ENCODE data around the gene TOR1A. TPM values are rescaled to one million over a fixed set of nuclear protein-coding genes. Genes with fewer than 3 reads are reported as not detected.
A peak's percentile ranks its signal among the peaks of the same experiment; 100 is the strongest.
"Not testable (repeated sequence)": the region's sequence is repeated elsewhere in the genome, so short reads cannot be mapped to it uniquely, and the experiment has no call there.

The TOR1A gene
- total RNA-seq, 1 donor from 2014 or later: 35.9 TPM

DNA sequence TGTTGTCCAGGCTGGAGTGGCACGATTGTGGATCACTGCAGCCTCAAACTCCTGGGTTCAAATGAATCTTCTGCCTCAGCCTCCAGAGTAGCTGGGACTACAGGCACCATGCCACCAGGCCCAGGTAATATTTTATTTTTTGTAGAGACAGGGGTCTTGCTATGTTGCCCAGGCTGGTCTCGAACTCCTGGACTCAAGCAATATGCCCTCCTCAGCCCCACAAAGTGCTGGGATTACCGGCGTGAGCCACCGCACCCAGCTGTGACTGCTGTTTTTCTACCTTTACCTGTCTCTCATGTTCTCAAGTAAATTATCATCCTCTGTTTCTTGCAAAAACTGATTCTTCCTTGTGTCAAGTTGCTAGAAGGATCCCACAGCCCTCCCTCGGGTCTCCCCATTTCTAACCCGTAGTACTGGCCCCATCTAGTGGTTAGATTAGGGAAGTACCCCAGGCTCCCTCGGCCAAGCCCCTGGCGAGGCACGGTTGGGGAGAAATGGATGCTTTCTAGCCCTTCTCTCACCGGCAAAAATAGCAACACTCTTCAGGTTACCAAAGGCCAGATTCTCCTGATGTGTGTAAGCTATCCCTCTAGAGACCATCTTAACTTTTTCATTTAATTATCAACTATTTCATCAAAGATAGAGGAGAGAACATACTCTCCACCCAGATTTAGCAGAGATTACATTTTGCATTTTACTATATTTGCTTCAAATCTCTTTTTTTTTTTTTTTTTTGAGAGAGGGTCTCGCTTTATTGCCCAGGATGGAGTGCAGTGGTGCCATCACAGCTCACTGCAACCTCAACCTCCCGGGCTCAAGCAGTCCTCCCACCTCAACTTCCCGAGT lies 40.2 kb downstream of the TOR1A start:
- DNase-seq (ENCODE audit: low spot score): peak; percentile 74

DNA sequence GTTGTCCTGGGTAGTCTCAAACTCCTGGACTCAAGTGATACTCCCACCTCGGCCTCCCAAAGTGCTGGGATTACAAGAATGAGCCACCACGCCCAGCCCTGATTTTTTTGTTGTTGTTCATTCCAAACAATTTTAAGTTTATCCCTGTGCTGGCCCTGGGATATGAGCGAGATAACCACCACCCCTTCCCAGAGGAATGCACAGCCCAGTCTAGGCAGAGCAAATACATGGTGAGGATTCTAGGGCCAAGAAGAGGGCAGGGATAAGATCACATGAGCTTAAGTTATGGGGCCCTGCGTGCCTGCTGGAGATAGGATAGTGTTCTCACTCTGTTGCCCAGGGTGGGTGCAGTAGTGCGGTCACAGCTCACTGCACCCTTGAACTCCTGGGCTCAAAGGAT lies 42.0 kb downstream of the TOR1A start:
- DNase-seq (ENCODE audit: low spot score): no peak

DNA sequence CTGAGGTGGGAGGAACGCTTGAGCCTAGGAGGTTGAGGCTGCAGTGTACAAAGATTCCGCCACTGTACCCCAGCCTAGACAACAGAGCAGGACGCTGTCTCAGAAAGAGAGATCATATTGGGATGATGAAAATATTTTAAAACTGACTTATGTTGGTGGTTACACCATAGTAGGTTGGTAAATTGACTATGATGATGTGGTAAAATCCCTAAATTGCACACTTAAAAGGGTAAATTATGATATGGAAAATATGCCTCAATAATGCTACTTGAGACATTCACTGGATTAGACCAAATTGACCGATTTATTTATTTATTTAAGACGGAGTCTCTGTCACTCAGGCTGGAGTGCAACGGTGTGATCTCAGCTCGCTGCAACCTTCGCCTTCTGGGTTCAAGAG lies 42.8 kb downstream of the TOR1A start:
- DNase-seq (ENCODE audit: low spot score): no peak

DNA sequence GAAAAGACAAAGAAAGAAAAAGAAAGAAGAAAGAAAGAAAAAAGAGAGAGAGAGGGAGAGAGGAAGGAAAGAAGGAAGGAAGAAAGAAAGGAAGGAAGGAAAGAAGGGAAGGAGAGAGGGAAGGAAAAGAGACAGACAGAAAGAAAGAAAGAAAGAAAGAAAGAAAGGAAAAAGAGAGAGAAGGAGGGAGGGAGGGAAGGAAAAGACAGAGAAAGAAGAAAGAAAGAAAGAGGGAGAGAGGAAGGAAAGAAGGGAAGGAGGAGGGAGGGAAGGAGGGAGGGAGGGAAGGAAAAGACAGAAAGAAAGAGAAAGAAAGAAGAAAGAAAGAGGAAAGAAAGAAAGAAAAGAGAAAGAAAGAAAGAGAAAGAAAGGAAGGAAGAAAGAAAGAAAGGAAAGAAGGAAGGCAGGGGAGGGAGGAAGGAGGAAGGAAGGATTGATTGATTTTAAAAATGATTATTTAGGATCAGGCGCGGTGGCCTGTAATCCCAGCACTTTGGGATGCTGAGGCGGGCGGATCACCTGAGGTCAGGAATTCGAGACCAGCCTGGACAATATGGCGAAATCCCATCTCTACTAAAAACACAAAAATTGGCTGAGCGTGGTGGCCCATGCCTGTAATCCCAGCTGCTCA lies 44.3 kb downstream of the TOR1A start:
- no peak for DNase-seq (ENCODE audit: low spot score)

DNA sequence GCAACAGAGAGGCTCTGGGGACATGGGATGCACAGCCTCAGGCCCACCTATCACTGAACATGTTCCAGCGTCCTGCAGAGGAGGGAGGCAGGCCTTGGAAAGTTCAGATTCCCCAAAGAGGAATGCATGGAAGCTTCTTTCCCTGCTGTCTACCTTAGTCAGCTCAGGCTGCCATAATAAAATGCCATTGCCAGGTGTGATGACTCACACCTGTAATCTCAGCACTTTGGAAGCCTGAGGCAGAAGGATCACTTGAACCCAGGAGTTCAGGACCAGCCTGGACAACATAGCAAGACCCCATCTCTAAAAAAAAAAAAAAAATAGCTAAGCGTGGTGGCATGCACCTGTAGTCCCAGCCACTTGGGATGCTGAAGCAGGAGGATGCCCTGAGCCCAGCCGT lies 45.5 kb downstream of the TOR1A start:
- DNase-seq (ENCODE audit: low spot score): no peak

DNA sequence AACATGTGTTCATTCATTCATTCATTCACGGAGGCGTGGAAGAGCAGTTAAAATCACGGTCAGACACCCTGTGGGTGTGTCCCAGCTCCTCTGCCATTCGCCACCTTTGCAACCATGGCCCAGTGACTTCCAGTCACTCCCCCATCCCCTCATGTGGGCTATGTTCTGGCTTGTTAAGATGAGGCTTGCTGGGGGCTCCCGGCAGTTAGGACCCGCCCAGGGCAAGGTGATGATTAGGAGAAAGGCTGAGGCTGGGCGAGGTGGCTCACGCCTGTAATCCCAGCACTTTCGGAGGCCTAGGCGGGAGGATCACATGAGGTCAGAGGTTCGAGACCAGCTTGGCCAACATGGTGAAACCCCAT lies 46.2 kb downstream of the TOR1A start:
- no peak for DNase-seq (ENCODE audit: low spot score)

DNA sequence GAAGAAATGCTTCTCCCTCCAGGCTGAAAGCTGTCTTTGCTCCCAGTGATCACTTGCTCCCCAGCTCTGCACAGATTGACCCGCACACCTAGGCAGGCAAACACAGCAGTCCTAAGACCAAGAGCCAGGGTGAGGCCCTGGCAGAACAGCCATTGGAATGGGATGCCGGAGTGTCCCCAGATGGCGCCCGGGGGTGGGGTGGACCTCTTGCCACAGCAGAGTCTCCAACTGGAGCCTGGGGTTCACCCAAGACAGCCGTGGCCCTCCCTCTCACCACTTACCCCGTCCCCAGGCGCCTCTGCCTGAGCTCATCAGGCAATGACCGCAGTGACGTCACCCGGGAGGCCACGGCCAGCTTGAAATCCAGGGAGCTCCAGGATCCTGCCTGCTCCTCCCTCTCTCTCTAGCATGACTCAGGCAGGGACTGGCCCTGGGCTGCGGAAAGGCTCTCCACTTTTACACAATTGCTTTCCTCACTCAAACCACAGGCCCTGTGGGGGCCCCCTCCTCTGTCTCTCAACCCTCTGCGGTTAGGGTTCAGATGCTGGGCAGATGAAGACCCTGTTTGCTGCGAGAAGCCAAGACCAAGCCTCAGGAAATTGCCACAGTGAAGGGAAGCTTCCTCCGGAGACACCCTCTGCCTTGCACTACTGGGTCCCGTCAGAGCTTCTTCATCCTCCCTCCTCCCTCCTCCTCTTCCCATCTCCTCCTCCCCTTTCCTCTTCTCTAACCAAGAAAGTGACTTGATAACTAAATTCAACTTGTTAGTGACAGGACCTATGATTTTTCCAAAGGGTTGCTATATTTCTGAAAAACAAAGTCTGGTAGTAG lies 46.8 kb downstream of the TOR1A start:
- DNase-seq (ENCODE audit: low spot score): peak; percentile 93

DNA sequence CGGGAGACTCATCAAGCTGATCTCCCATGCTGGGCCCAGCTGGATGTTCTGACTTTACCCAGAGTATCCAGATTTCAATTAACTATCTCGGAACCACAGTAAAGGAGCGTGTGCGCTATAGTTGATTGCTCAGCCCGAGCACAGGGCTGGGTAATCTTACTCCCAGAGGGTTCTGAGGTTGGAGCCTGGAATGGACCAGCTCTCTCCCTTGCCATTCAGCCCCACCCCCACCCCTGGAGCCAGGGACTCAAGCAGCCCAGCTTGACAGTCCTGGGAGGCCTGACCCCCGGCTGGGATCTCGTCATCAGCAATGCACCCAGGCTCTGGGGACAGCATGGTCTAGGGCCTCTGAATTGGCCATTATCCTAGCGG lies 47.4 kb downstream of the TOR1A start:
- no peak for DNase-seq (ENCODE audit: low spot score)

DNA sequence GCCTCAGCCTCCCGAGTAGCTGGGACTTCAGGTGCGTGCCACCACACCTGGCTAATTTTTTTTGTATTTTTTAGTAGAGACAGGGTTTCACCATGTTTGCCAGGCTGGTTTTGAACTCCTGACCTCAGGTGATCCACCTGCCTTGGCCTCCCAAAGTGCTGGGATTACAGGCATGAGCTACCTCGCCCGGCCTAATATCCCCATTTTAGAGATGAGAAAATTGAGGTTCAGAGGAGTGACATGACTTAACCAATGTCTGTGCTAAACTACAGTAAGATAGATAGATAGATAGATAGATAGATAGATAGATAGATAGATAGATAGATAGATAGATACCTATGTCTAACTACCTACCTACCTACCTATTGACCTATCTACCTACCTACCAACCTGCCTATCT lies 47.8 kb downstream of the TOR1A start:
- DNase-seq (ENCODE audit: low spot score): not testable (repeated sequence)

DNA sequence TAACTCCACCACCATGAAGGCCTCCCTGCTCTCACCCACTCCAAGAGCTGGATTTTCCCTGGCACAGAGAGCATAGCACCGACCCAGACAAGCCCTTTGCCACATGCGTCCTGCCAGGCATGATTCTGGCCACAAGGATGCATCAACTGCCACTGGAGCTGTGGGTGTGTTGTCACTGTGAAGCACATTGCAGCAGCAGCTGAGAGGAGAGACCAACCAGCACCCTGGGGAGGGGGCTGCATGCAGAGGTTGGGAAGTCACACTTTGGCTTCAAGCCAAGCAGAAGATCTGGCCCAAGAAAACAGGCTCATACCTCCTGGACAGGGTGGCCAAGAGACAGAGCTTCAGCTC lies 48.5 kb downstream of the TOR1A start:
- no peak for DNase-seq (ENCODE audit: low spot score)

DNA sequence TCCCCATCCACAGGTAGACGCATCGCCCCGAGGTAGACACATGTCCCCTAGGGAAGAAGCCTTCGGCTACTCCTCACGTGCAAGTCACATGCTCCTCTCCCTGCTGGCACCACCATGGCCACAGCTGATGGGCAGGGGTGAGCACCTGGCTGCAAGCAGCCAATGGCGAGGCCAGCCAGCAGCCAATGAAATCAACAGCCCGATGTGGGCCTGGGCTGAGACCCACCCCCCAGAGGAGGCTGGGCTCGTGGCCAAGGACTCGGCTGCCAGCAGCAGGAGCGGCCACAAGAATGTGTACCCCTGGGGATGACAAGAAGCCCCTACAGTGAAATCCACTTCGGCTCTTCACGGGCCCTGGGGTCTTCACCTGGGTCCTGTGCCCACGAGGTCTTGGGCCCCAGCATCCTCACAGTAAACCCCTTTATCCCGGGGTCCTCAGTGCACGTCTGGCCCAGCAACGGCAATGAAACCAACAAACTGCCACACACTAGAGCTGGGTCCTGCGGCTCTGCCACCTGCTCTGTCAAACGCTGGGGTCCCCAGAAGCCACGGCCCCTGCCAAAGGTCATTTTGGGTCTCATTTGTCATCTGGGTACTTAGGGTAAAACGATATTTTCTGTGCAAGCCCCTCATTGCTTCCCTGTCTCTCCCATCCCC lies 49.0 kb downstream of the TOR1A start:
- DNase-seq (ENCODE audit: low spot score): no peak

DNA sequence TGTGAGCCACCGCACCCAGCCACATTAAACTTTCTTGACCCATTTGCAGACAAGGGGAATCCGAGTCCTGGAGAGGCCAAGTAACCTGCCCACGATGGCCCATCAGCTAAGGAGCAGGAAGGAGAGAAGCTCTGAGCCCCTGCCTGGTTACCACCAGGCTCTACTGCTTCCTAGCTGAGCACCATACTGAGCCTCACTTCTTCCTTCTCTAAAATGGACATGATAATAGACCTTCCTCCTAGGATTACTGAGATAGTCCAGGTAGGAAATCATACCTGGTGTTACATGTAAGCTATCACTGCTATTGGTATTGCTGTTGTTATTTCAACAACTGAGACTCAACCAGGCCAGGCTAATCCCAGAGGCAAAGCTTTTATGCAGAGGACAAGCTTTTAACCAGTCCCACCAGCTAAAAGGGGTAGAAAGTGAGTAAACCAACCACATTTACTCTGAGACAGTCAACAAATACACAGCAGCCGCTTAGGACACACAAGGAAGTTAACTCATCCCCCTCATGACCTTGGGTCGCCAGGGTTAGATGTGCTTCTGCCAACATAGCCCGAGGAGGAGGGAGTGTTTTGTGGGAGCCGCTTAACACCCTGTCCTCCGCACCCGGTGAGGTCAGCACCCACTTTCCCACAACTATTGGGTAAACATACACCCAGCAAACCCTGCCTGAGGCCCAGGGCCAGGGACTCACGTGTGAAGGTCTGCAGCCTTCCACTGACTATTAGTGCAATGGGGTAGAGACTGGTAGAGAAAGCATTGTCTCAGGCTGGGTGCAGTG lies 50.5 kb downstream of the TOR1A start:
- DNase-seq (ENCODE audit: low spot score): no peak

DNA sequence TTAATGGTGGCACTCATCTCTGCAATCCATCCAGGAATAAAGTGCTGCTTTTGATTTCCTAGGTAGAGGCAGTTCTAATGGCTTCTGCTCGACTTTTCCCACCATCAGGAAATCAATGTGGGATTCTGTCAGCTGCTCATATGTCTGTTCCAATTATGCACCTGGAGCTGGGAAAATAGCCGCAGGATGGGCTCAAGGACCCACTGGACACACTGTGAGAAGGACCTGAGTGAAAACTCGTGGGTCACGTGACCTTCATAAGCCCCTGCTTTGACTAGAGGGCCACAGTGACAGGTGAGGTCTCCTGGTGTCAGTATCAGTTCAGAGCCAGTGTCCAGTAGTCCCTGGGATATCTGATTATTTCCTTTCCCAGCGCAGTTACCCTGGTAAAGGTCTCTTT lies 53.2 kb downstream of the TOR1A start:
- DNase-seq (ENCODE audit: low spot score): no peak

DNA sequence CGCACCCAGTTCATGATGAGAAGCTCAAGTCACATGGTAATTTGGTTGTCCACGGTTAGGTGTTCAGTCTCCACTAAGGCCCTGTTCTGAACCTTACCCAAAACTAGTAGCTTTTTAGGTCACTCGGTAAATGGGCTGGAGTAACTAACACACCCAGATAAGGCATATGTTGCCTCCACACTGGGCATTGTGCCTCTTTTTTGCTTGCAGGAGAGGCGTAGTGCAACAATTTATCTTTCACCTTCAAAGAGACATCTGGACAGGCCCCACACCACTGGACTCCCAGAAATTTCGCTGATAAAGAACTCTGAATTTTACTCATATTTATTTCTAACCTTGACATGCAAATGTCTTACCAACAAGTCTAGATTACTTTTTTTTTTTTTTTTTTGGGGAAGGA lies 54.3 kb downstream of the TOR1A start:
- DNase-seq (ENCODE audit: low spot score): no peak

DNA sequence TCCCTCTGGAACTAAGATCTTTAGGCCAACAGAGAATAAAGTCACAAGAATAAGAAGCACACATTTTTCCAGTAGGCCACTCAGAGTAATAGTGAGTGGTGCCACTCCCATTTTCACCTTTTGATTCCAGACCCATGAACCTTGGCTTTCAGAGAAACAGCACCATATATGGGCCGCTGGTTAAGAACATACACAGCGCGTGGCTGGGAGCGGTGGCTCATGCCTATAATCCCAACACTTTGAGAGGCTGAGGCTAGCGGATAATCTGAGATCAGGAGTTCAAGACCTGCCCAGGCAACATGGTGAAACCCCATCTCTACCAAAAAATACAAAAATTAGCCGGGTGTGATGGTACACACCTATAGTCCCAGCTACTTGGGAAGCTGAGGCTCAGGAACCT lies 55.5 kb downstream of the TOR1A start:
- DNase-seq (ENCODE audit: low spot score): no peak

DNA sequence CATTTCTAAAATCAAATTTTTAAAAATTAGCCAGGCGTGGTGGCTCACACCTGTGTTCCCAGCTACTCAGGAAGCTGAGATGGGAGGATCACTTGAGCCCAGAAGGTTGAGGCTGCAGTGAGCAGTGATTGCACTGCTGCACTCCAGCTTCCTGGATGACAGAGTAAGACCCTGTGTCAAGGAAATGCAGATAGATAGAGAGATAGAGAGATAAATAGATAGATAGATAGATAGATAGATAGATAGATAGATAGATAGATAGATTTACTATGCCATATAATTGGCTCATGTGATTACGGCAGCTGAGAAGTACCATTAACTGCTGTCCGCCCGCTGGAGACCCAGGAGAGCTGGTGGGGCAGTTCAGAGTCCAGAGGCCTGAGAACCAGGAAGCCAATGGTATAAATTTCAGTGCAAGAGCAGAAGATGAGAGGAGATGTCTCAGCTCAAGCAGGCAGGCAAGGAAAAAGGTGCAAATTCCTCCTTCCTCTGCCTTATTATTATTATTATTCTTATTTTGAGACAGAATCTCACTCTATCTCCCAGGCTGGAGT lies 58.1 kb downstream of the TOR1A start:
- no peak for DNase-seq (ENCODE audit: low spot score)

DNA sequence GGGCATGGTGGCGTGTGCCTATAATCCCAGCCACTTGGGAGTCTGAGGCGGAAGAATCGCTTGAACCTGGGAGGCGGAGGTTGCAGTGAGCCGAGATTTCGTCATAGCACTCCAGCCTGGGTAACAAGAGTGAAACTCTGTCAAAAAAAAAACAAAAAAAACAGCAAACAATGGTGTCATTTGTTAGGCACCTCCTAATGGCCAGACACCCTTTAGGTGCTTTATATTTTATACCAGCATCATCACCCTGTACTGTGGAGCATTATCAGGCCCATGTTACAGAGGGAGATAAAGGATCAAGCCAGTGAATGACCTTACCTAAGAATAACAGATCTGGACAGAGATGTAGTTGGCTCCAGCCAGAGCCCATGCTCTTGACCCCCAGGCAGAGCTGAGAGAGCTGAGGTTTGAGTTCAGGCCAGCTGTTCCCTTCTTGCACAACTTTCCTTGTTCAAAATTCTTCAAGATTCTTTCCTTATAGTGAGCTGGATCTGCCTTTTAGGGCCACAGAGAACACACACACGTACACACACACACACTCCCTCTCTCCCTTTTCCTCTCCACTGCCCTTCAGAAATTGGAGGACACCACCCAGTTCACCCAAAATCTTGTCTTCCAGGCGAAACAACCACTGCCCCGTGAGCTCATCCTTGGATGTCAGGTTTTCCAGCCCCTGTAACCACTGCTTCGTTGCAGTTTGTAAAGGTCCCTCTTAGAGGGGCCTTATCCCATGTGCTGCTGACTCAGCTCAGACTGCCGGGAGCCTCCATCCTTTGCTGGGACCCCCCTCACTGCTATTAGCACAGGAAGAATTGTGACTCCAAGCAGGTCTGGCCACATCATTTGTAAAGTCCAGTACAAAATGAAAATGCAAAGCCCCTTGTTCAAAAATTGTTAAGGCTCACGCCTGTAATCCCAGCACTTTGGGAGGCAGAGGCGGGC lies 60.7 kb downstream of the TOR1A start:
- DNase-seq (ENCODE audit: low spot score): no peak

Measured in mucosa of gallbladder (tissue), 1 donor.